MM.1S (cell line): ENCODE results near the gene COL18A1.

ENCODE experiments used
- EZH2 ChIP-seq: fragments of 300-600 bp; sonication (generic); optimal IDR thresholded peaks from 2 replicates; pipeline ENCODE3; 2017; ENCODE audit warnings: low read depth, mild to moderate bottlenecking, antibody characterized with exemption, low read length, mixed read lengths
- TF ChIP-seq, protein P1 (sequence below): fragments of 300-600 bp; sonication (generic); IDR thresholded peaks from 2 replicates; pipeline ENCODE4 v1.5.1; 2016; ENCODE audit warnings: antibody characterized with exemption, low read length, mixed read lengths

DNA sequence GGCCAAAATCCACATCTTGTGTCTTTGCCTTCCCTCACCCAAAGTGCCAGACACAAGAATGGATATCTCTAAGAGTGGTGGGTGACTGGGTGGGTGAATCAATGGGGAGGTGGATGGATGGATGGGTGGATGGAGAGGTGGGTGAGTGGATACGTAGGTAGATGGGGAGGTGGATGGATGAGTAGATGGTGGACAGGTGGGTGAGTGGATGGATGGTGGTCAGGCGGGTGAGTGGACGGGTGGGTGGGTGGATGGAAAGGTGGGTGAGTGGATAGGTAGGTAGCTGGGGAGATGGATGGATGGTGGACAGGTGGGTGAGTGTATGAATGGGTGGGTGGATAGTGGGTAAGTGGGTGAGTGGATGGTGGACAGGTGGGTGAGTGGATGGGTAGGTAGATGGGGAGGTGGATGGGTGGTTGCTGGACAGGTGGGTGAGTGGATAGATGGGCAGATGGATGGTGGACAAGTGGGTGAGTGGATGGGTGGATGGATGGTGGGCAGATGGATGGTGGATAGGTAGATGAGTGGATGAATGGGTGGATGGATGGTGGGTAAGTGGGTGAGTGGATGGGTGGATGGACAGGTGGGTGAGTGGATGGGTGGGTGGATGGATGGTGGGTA lies 103.0 kb downstream of the COL18A1 start:
- TF ChIP-seq, protein P1, sequence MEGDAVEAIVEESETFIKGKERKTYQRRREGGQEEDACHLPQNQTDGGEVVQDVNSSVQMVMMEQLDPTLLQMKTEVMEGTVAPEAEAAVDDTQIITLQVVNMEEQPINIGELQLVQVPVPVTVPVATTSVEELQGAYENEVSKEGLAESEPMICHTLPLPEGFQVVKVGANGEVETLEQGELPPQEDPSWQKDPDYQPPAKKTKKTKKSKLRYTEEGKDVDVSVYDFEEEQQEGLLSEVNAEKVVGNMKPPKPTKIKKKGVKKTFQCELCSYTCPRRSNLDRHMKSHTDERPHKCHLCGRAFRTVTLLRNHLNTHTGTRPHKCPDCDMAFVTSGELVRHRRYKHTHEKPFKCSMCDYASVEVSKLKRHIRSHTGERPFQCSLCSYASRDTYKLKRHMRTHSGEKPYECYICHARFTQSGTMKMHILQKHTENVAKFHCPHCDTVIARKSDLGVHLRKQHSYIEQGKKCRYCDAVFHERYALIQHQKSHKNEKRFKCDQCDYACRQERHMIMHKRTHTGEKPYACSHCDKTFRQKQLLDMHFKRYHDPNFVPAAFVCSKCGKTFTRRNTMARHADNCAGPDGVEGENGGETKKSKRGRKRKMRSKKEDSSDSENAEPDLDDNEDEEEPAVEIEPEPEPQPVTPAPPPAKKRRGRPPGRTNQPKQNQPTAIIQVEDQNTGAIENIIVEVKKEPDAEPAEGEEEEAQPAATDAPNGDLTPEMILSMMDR, result no peak
- no peak for TF ChIP-seq EZH2
